ENCODE results near the gene SPACA9.

SPACA9 gene

GRCh38 chr9:132854832-132855231, 23.9 kb upstream of the SPACA9 start:
- H3K4me1 ChIP-seq (ENCODE audit: insufficient read depth, low read length) = peaks cover 15% of the 10 kb centered on the region; the same call in 1 of the 2 replicates
- H3K9me3 ChIP-seq (ENCODE audit: control insufficient read depth, insufficient read depth, low read length) = no peaks in the 10 kb centered on the region
- H3K9ac ChIP-seq (ENCODE audit: low read depth, low read length) = no peak overlapping the region
- no peaks in the 10 kb centered on the region for H3K36me3 ChIP-seq (ENCODE audit: insufficient read depth, low read length)

GRCh38 chr9:132855904-132856303, 22.8 kb upstream of the SPACA9 start:
- Histone ChIP-seq H3K9me3 (ENCODE audit: control insufficient read depth, insufficient read depth, low read length) (no peaks in the 10 kb centered on the region), H3K4me1 (ENCODE audit: insufficient read depth, low read length) (peaks cover 15% of the 10 kb centered on the region; the same call in 1 of the 2 replicates), H3K9ac (ENCODE audit: low read depth, low read length) (no peak overlapping the region), H3K36me3 (ENCODE audit: insufficient read depth, low read length) (no peaks in the 10 kb centered on the region)

GRCh38 chr9:132857031-132857430, 21.7 kb upstream of the SPACA9 start:
- H3K9ac ChIP-seq (ENCODE audit: low read depth, low read length) = no peak overlapping the region
- H3K9me3 ChIP-seq (ENCODE audit: control insufficient read depth, insufficient read depth, low read length) = no peaks in the 10 kb centered on the region
- H3K4me1 ChIP-seq (ENCODE audit: insufficient read depth, low read length) = peaks cover 15% of the 10 kb centered on the region; the same call in 1 of the 2 replicates
- H3K36me3 ChIP-seq (ENCODE audit: insufficient read depth, low read length) = no peaks in the 10 kb centered on the region

- Histone ChIP-seq H3K9ac (ENCODE audit: low read depth, low read length) (no peak overlapping the region), H3K36me3 (ENCODE audit: insufficient read depth, low read length) (no peaks in the 10 kb centered on the region), H3K9me3 (ENCODE audit: control insufficient read depth, insufficient read depth, low read length) (no peaks in the 10 kb centered on the region), H3K4me1 (ENCODE audit: insufficient read depth, low read length) (peaks cover 15% of the 10 kb centered on the region; the same call in 1 of the 2 replicates)
These were observed 20.9 kb upstream of the SPACA9 start for GRCh38 chr9:132857616-132858342.

GRCh38 chr9:132858751-132859150, 19.9 kb upstream of the SPACA9 start:
- Histone ChIP-seq H3K9me3 (ENCODE audit: control insufficient read depth, insufficient read depth, low read length) (no peaks in the 10 kb centered on the region), H3K9ac (ENCODE audit: low read depth, low read length) (no peak overlapping the region), H3K36me3 (ENCODE audit: insufficient read depth, low read length) (no peaks in the 10 kb centered on the region), H3K4me1 (ENCODE audit: insufficient read depth, low read length) (peaks cover 15% of the 10 kb centered on the region; the same call in 1 of the 2 replicates)

GRCh38 chr9:132861666-132862065, 17.0 kb upstream of the SPACA9 start:
- peaks cover 15% of the 10 kb centered on the region for H3K4me1 ChIP-seq (ENCODE audit: insufficient read depth, low read length)
- no peaks in the 10 kb centered on the region for H3K36me3 ChIP-seq (ENCODE audit: insufficient read depth, low read length)
- H3K9ac ChIP-seq (ENCODE audit: low read depth, low read length) = no peak overlapping the region
- no peaks in the 10 kb centered on the region for H3K9me3 ChIP-seq (ENCODE audit: control insufficient read depth, insufficient read depth, low read length)

GRCh38 chr9:132862533-132862932, 16.2 kb upstream of the SPACA9 start:
- peaks cover 9% of the 10 kb centered on the region for H3K4me1 ChIP-seq (ENCODE audit: insufficient read depth, low read length)
- no peak overlapping the region for H3K9ac ChIP-seq (ENCODE audit: low read depth, low read length)
- H3K9me3 ChIP-seq (ENCODE audit: control insufficient read depth, insufficient read depth, low read length) = no peaks in the 10 kb centered on the region
- no peaks in the 10 kb centered on the region for H3K36me3 ChIP-seq (ENCODE audit: insufficient read depth, low read length)

- Histone ChIP-seq H3K36me3 (ENCODE audit: insufficient read depth, low read length) (no peaks in the 10 kb centered on the region), H3K9me3 (ENCODE audit: control insufficient read depth, insufficient read depth, low read length) (no peaks in the 10 kb centered on the region), H3K4me1 (ENCODE audit: insufficient read depth, low read length) (peaks cover 4% of the 10 kb centered on the region), H3K9ac (ENCODE audit: low read depth, low read length) (no peak overlapping the region)
These were observed 15.6 kb upstream of the SPACA9 start for GRCh38 chr9:132863096-132863495.

GRCh38 chr9:132864277-132864676, 14.4 kb upstream of the SPACA9 start:
- H3K36me3 ChIP-seq (ENCODE audit: insufficient read depth, low read length) = no peaks in the 10 kb centered on the region
- no peaks in the 10 kb centered on the region; the same call in 1 of the 2 replicates for H3K4me1 ChIP-seq (ENCODE audit: insufficient read depth, low read length)
- no peaks in the 10 kb centered on the region for H3K9me3 ChIP-seq (ENCODE audit: control insufficient read depth, insufficient read depth, low read length)
- no peak overlapping the region for H3K9ac ChIP-seq (ENCODE audit: low read depth, low read length)

GRCh38 chr9:132864691-132865090, 14.0 kb upstream of the SPACA9 start:
- H3K4me1 ChIP-seq (ENCODE audit: insufficient read depth, low read length) = no peaks in the 10 kb centered on the region; the same call in 1 of the 2 replicates
- H3K36me3 ChIP-seq (ENCODE audit: insufficient read depth, low read length) = no peaks in the 10 kb centered on the region
- H3K9me3 ChIP-seq (ENCODE audit: control insufficient read depth, insufficient read depth, low read length) = no peaks in the 10 kb centered on the region
- no peak overlapping the region for H3K9ac ChIP-seq (ENCODE audit: low read depth, low read length)

- Histone ChIP-seq H3K36me3 (ENCODE audit: insufficient read depth, low read length) (no peaks in the 10 kb centered on the region), H3K9ac (ENCODE audit: low read depth, low read length) (no peak overlapping the region), H3K4me1 (ENCODE audit: insufficient read depth, low read length) (no peaks in the 10 kb centered on the region; the same call in 1 of the 2 replicates), H3K9me3 (ENCODE audit: control insufficient read depth, insufficient read depth, low read length) (no peaks in the 10 kb centered on the region)
These were observed 11.8 kb upstream of the SPACA9 start for GRCh38 chr9:132866898-132867297.

GRCh38 chr9:132869266-132869665, 9.4 kb upstream of the SPACA9 start:
- Histone ChIP-seq H3K9ac (ENCODE audit: low read depth, low read length) (no peak overlapping the region), H3K36me3 (ENCODE audit: insufficient read depth, low read length) (no peaks in the 10 kb centered on the region), H3K4me1 (ENCODE audit: insufficient read depth, low read length) (no peaks in the 10 kb centered on the region; the same call in 1 of the 2 replicates)

GRCh38 chr9:132873403-132873802, 5.3 kb upstream of the SPACA9 start:
- Histone ChIP-seq H3K9me3 (ENCODE audit: control insufficient read depth, insufficient read depth, low read length) (no peaks in the 10 kb centered on the region), H3K9ac (ENCODE audit: low read depth, low read length) (no peak overlapping the region), H3K4me1 (ENCODE audit: insufficient read depth, low read length) (no peaks in the 10 kb centered on the region), H3K36me3 (ENCODE audit: insufficient read depth, low read length) (no peaks in the 10 kb centered on the region)

More at GRCh38 chr9:132869266-132869665, 9.4 kb upstream of the SPACA9 start:
- no peaks in the 10 kb centered on the region for H3K9me3 ChIP-seq (ENCODE audit: control insufficient read depth, insufficient read depth, low read length)

GRCh38 chr9:132875159-132875558, 3.5 kb upstream of the SPACA9 start:
- H3K36me3 ChIP-seq (ENCODE audit: insufficient read depth, low read length) = no peaks in the 10 kb centered on the region
- no peak overlapping the region for H3K9ac ChIP-seq (ENCODE audit: low read depth, low read length)
- H3K9me3 ChIP-seq (ENCODE audit: control insufficient read depth, insufficient read depth, low read length) = no peaks in the 10 kb centered on the region
- H3K4me1 ChIP-seq (ENCODE audit: insufficient read depth, low read length) = no peaks in the 10 kb centered on the region

- no peaks in the 10 kb centered on the region for H3K9me3 ChIP-seq (ENCODE audit: control insufficient read depth, insufficient read depth, low read length)
- H3K4me1 ChIP-seq (ENCODE audit: insufficient read depth, low read length) = no peaks in the 10 kb centered on the region
- H3K9ac ChIP-seq (ENCODE audit: low read depth, low read length) = no peak overlapping the region
- H3K36me3 ChIP-seq (ENCODE audit: insufficient read depth, low read length) = no peaks in the 10 kb centered on the region
These were observed 1.8 kb upstream of the SPACA9 start for GRCh38 chr9:132876849-132877248.

All from ES-I3 (cell line).